AG08396 (cell line): ENCODE measurements around the gene TMEM107.
"Not testable (repeated sequence)": the region's sequence is repeated elsewhere in the genome, so short reads cannot be mapped to it uniquely, and the experiment has no call there.

Experiments
- DNase-seq: peaks from one replicate; pipeline ENCODE4 v3.0.0; 2012; ENCODE audit warnings: low spot score, mixed read lengths

The TMEM107 gene

GRCh38 chr17:8176197-8176940, at the start of gene TMEM107:
TSS of gene TMEM107 (minus strand) at chr17:8176380. CDS start at chr17:8176286, 94 bp downstream.
- peak; percentile 84 for DNase-seq

- DNase-seq: no peak
Measured at GRCh38 chr17:8224891-8225812, 49.0 kb upstream of the TMEM107 start.

- DNase-seq: peak; percentile 16
Measured at GRCh38 chr17:8223356-8224126, 47.4 kb upstream of the TMEM107 start.

- peak; percentile 79 for DNase-seq
Measured at GRCh38 chr17:8222630-8223355, 46.6 kb upstream of the TMEM107 start.

GRCh38 chr17:8222380-8222629, 46.1 kb upstream of the TMEM107 start:
- DNase-seq: no peak

- DNase-seq: peak; percentile 65
Measured at GRCh38 chr17:8221663-8222379, 45.6 kb upstream of the TMEM107 start.

GRCh38 chr17:8220783-8221662, 44.8 kb upstream of the TMEM107 start:
- DNase-seq: peak; percentile 72

GRCh38 chr17:8214000-8214399, 37.8 kb upstream of the TMEM107 start:
- DNase-seq: not testable (repeated sequence)

- DNase-seq: no peak
Measured at GRCh38 chr17:8212312-8213180, 36.4 kb upstream of the TMEM107 start.

GRCh38 chr17:8210761-8211458, 34.7 kb upstream of the TMEM107 start:
- peak; percentile 5 for DNase-seq

- peak; percentile 96 for DNase-seq
Measured at GRCh38 chr17:8209907-8210760, 34.0 kb upstream of the TMEM107 start, which contains the start of gene AURKB. TSS of gene AURKB (minus strand) at chr17:8210575. CDS start at chr17:8210224, 351 bp downstream.

GRCh38 chr17:8206536-8206935, 30.4 kb upstream of the TMEM107 start:
- no peak for DNase-seq

- DNase-seq: no peak
Measured at GRCh38 chr17:8204761-8205555, 28.8 kb upstream of the TMEM107 start.

- peak; percentile 73 for DNase-seq
Measured at GRCh38 chr17:8192070-8192815, 16.1 kb upstream of the TMEM107 start.

- no peak for DNase-seq
Measured at GRCh38 chr17:8190506-8190905, 14.3 kb upstream of the TMEM107 start.
